PC-3 (cell line): Measurements from ENCODE around the gene C3orf18. TPM values are rescaled to one million over a fixed set of nuclear protein-coding genes. Genes with fewer than 3 reads are reported as not detected.

Experiments used
- ATAC-seq: fragments of 200-7000 bp; cut with Tn5 transposase; 2 replicates; pipeline ENCODE4 v1.9.1; 2020; ENCODE audit warnings: mild to moderate bottlenecking, moderate library complexity
- BruUV-seq: library from RNA; stranded (reverse); fragments of 400-500 nt; replicated peaks from 2 replicates; lab custom pipeline; 2021; lab: Mats Ljungman, UMichigan
- CTCF ChIA-PET: fragments of 300-600 bp; sonication (Branson Sonifier 250); formaldehyde crosslinking; loops from one replicate; lab custom pipeline; 2022; ENCODE audit warnings: antibody characterized with exemption; lab: Charles Lee
- POLR2A ChIA-PET: fragments of 300-600 bp; sonication (Branson Sonifier 250); formaldehyde crosslinking; loops from one replicate; lab custom pipeline; 2022; ENCODE audit warnings: antibody characterized with exemption; ENCODE audit not compliant: unreplicated experiment; lab: Charles Lee
- DNase-seq: peaks from one replicate; pipeline ENCODE4 v3.0.0-alpha.2; 2015
- H2AFZ ChIP-seq: fragments of 300-600 bp; sonication (generic); 2 replicates; pipeline ENCODE4 v1.6.0; 2016; ENCODE audit warnings: antibody characterized with exemption, low read length
- H3F3A ChIP-seq: fragments of 300-600 bp; sonication (generic); one replicate; pipeline ENCODE4 v1.6.0; 2017; ENCODE audit warnings: antibody characterized with exemption, low read length, control low read depth, mild to moderate bottlenecking; ENCODE audit not compliant: unreplicated experiment
- H3K27ac ChIP-seq: fragments of 300-600 bp; sonication (generic); 2 replicates; pipeline ENCODE4 v1.5.1; 2016; ENCODE audit warnings: mild to moderate bottlenecking, low read length
- H3K27me3 ChIP-seq: fragments of 300-600 bp; sonication (generic); 2 replicates; pipeline ENCODE4 v1.6.1; 2016; ENCODE audit warnings: low read length, mixed read lengths
- H3K36me3 ChIP-seq: fragments of 300-600 bp; sonication (generic); 2 replicates; pipeline ENCODE4 v1.6.1; 2016; ENCODE audit warnings: low read depth, mixed run types, low read length, mixed read lengths
- H3K4me1 ChIP-seq: fragments of 300-600 bp; sonication (generic); 2 replicates; pipeline ENCODE4 v1.5.1; 2016; ENCODE audit warnings: low read length; ENCODE audit not compliant: insufficient read depth
- H3K4me2 ChIP-seq: fragments of 300-600 bp; sonication (generic); 2 replicates; pipeline ENCODE4 v1.6.0; 2016; ENCODE audit warnings: low read length
- H3K4me3 ChIP-seq: fragments of 300-600 bp; sonication (generic); 2 replicates; pipeline ENCODE4 v1.5.1; 2016; ENCODE audit warnings: mild to moderate bottlenecking, low read length, mixed read lengths
- H3K79me2 ChIP-seq: fragments of 300-600 bp; sonication (generic); 2 replicates; pipeline ENCODE4 v1.6.1; 2017; ENCODE audit warnings: low read length, mixed read lengths
- H3K9ac ChIP-seq: fragments of 300-600 bp; sonication (generic); 2 replicates; pipeline ENCODE4 v1.6.0; 2016; ENCODE audit warnings: mild to moderate bottlenecking, low read length
- H3K9me2 ChIP-seq: fragments of 300-600 bp; sonication (generic); replicated peaks from 2 replicates; pipeline ENCODE4 v1.6.1; 2016; ENCODE audit warnings: mixed run types, low read length, mixed read lengths
- H3K9me3 ChIP-seq: fragments of 300-600 bp; sonication (generic); 2 replicates; pipeline ENCODE4 v1.6.1; 2016; ENCODE audit warnings: low read length, mixed read lengths
- H4K20me1 ChIP-seq: fragments of 300-600 bp; sonication (generic); 2 replicates; pipeline ENCODE4 v1.6.1; 2016; ENCODE audit warnings: low read length, mixed read lengths
- CTCF ChIP-seq: fragments of 300-600 bp; sonication (generic); conservative IDR thresholded peaks from 2 replicates; pipeline ENCODE4 v1.5.1; 2017; ENCODE audit warnings: antibody characterized with exemption, low read depth, mild to moderate bottlenecking, low read length
- EZH2 ChIP-seq: fragments of 300-600 bp; sonication (generic); IDR thresholded peaks from one replicate; pipeline ENCODE4 v1.6.1; 2017; ENCODE audit warnings: antibody characterized with exemption, mild to moderate bottlenecking, low read length; ENCODE audit not compliant: unreplicated experiment
- EZH2phosphoT487 ChIP-seq: fragments of 300-600 bp; sonication (generic); IDR thresholded peaks from 2 replicates; pipeline ENCODE4 v1.6.1; 2018; ENCODE audit warnings: mild to moderate bottlenecking, antibody characterized with exemption, low read length, borderline replicate concordance
- intact Hi-C: fragments of 100-400 bp; cut with micrococcal nuclease; formaldehyde crosslinking; loops from 2 replicates; pipeline ENCODE4 v1.9.0; 2023
- total RNA-seq: library from RNA; depleted of rRNA; stranded (reverse); fragments of >200 nt; gene quantifications from 2 replicates; pipeline ENCODE4 v1.2.3, GENCODE V29; 2014

Gene C3orf18
- total RNA-seq, 1 experiment from 2014 or later: 31.2 TPM

- Histone ChIP-seq H3K4me2 (no peak overlapping the region), H3K27me3 (peaks cover 33% of the 10 kb centered on the region), H3K36me3 (no peaks in the 10 kb centered on the region), H3K9ac (no peak overlapping the region), H3K4me1 (no peaks in the 10 kb centered on the region), H3F3A (no peaks in the 10 kb centered on the region), H4K20me1 (no peaks in the 10 kb centered on the region), H3K4me3 (no peak overlapping the region), H3K9me3 (no peaks in the 10 kb centered on the region), H2AFZ (no peak overlapping the region), H3K79me2 (no peaks in the 10 kb centered on the region), H3K9me2 (no peaks in the 10 kb centered on the region), H3K27ac (no peak overlapping the region)
- TF ChIP-seq EZH2phosphoT487 (no peak), EZH2 (no peak), CTCF (no peak)
- CTCF ChIA-PET: no interaction called here
- DNase-seq: no peak
- no TSS peak for BruUV-seq
- intact Hi-C loops: no loop called here
- POLR2A ChIA-PET: no interaction called here
- ATAC-seq: no peak
These were observed 33.6 kb downstream of the C3orf18 start for GRCh38 chr3:50533807-50534461.

- TF ChIP-seq CTCF (no peak), EZH2 (no peak), EZH2phosphoT487 (no peak)
- Histone ChIP-seq H3K9me2 (no peaks in the 10 kb centered on the region), H3K4me1 (no peaks in the 10 kb centered on the region), H3K9me3 (no peaks in the 10 kb centered on the region), H3K79me2 (no peaks in the 10 kb centered on the region), H3K4me3 (no peak overlapping the region), H3K36me3 (no peaks in the 10 kb centered on the region), H3K27me3 (peaks cover 26% of the 10 kb centered on the region), H4K20me1 (no peaks in the 10 kb centered on the region), H3F3A (no peaks in the 10 kb centered on the region), H2AFZ (no peak overlapping the region), H3K4me2 (no peak overlapping the region), H3K27ac (no peak overlapping the region), H3K9ac (no peak overlapping the region)
- intact Hi-C loops: no loop called here
- ChIA-PET CTCF (no interaction called here), POLR2A (no interaction called here)
- no peak for ATAC-seq
- no TSS peak for BruUV-seq
- DNase-seq: no peak
These were observed 34.2 kb downstream of the C3orf18 start for GRCh38 chr3:50533316-50533715.

- no TSS peak for BruUV-seq
These were observed 35.4 kb downstream of the C3orf18 start for GRCh38 chr3:50532062-50532705.

More at GRCh38 chr3:50532062-50532705, 35.4 kb downstream of the C3orf18 start:
- Histone ChIP-seq H3F3A (no peaks in the 10 kb centered on the region), H2AFZ (no peak overlapping the region), H3K36me3 (no peaks in the 10 kb centered on the region), H3K9me2 (no peaks in the 10 kb centered on the region), H3K9ac (no peak overlapping the region), H4K20me1 (no peaks in the 10 kb centered on the region), H3K9me3 (no peaks in the 10 kb centered on the region), H3K79me2 (no peaks in the 10 kb centered on the region), H3K4me3 (no peak overlapping the region), H3K4me2 (no peak overlapping the region), H3K4me1 (no peaks in the 10 kb centered on the region), H3K27ac (no peak overlapping the region), H3K27me3 (peaks cover 21% of the 10 kb centered on the region; the same call in 1 of the 2 replicates)
- no peak for TF ChIP-seq EZH2
- no peak for TF ChIP-seq CTCF
- TF ChIP-seq EZH2phosphoT487: no peak
- intact Hi-C loops: no loop called here
- POLR2A ChIA-PET: no interaction called here
- CTCF ChIA-PET: no interaction called here
- DNase-seq (no peak), ATAC-seq (no peak)
